ENCODE results near the gene TSGA10IP.

The TSGA10IP gene
- total RNA-seq, result 0 to 0.30 (median 0.06) reads per million in 18 experiments

- DNase-seq, result no peak
Measured at GRCh38 chr11:65945430-65945911, at the start of gene TSGA10IP. TSS of gene TSGA10IP (plus strand) at chr11:65945480. CDS start at chr11:65945676, 196 bp downstream.

- no peak for DNase-seq
Measured at GRCh38 chr11:65895482-65895981, 49.7 kb upstream of the TSGA10IP start.

GRCh38 chr11:65896034-65896999 lies 49.0 kb upstream of the TSGA10IP start:
- DNase-seq, result no peak

- no peak for DNase-seq
Measured at GRCh38 chr11:65897020-65897471, 48.2 kb upstream of the TSGA10IP start.

- no peak for DNase-seq
Measured at GRCh38 chr11:65898656-65899355, 46.5 kb upstream of the TSGA10IP start.

GRCh38 chr11:65899356-65900124 lies 45.7 kb upstream of the TSGA10IP start:
- peak; percentile 66 to 75 for DNase-seq

GRCh38 chr11:65900125-65900898 lies 45.0 kb upstream of the TSGA10IP start, which contains the start of gene FOSL1:
TSS of gene FOSL1 (minus strand) at chr11:65900388. CDS start at chr11:65900339, 49 bp downstream.
- DNase-seq, result peak; percentile 93 to 94

GRCh38 chr11:65900899-65901180 lies 44.4 kb upstream of the TSGA10IP start:
- DNase-seq, result no peak

GRCh38 chr11:65903068-65903481 lies 42.2 kb upstream of the TSGA10IP start:
- no peak for DNase-seq

- no peak for DNase-seq
Measured at GRCh38 chr11:65903715-65904114, 41.6 kb upstream of the TSGA10IP start.

GRCh38 chr11:65906602-65907001 lies 38.7 kb upstream of the TSGA10IP start:
- no peak for DNase-seq

GRCh38 chr11:65907878-65908277 lies 37.4 kb upstream of the TSGA10IP start:
- DNase-seq, result no peak

- peak in 1 of 2 donors; percentile 23 for DNase-seq
Measured at GRCh38 chr11:65911682-65912568, 33.4 kb upstream of the TSGA10IP start.

- DNase-seq, result no peak
Measured at GRCh38 chr11:65912845-65913244, 32.4 kb upstream of the TSGA10IP start.

- DNase-seq, result no peak
Measured at GRCh38 chr11:65915101-65915820, 30.0 kb upstream of the TSGA10IP start.

- DNase-seq, result peak; percentile 52 to 65
Measured at GRCh38 chr11:65915821-65916251, 29.4 kb upstream of the TSGA10IP start.

GRCh38 chr11:65916391-65916790 lies 28.9 kb upstream of the TSGA10IP start:
- DNase-seq, result no peak

GRCh38 chr11:65917077-65917433 lies 28.2 kb upstream of the TSGA10IP start:
- no peak for DNase-seq

- DNase-seq, result no peak
Measured at GRCh38 chr11:65917434-65918210, 27.7 kb upstream of the TSGA10IP start.
